Inferior parietal cortex (tissue), 1 donor: Measurements from ENCODE around the gene TCN1.
"Not testable (repeated sequence)": the region's sequence is repeated elsewhere in the genome, so short reads cannot be mapped to it uniquely, and the experiment has no call there.

ENCODE experiments used
- DNase-seq: peaks from one replicate; pipeline ENCODE4 v3.0.0-alpha.2; 2016; ENCODE audit errors: extremely low spot score

The TCN1 gene

DNA sequence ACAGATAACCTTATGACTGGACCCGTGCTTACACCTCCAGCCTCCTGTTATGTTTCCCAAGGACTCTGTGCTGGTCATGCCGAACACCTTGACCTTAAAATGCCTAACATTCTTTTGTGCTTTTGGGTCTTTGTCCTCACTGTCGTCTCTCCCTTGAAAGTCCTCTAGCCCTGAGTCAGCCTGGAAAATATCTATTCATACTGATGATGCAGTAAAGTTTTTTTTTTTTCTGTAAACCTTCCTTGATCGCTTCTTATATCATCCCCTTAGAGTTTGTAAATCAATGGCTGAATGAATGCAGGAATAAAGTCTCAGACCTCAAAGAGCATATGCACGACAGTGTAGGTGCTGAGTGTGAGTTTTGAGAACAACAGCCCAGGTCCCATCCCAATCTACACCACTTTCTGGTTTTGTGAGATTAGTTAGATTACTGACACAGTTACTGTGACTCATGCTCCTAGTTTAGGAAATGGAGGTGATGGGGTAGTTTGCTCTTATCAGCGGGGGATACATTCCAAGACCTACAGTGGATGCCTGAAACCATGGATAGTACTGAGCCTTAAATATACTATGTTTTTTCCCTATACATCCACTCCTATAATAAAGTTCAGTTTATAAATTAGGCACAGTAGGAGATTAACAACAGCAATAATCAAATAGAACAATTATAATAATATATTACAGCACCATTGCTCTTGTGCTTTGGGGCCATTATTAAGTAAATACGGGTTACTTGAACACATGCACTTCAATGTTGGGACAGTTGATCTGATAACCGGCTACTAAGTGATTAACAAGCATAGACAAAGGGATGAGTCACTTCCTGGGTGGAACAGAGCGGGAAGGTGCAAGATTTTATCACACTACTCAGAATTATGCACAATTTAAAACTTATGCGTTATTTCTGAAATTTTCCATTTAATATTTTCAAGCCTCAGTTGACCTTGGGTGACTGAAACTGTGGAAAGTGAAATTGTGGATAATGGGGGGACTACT lies 8.6 kb downstream of the TCN1 start:
- no peak for DNase-seq

DNA sequence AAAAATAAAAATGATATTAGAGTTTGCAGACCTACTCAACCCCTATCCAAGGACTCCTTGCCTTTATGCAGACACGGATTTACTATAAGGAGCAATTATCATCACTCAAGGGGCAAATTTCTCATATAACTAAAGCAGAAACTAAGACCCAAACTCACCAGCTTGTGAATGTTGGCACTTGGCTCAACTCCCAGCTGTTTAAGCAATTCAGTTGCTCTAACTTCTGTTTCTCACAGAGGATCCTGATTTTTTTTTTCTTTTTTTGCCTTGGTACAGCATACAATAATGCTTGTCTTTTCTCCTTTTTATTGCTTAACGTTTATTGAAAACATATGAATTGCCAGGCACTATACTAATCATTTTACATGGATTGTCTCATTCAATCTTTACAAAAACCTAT lies 11.4 kb downstream of the TCN1 start:
- DNase-seq = no peak

DNA sequence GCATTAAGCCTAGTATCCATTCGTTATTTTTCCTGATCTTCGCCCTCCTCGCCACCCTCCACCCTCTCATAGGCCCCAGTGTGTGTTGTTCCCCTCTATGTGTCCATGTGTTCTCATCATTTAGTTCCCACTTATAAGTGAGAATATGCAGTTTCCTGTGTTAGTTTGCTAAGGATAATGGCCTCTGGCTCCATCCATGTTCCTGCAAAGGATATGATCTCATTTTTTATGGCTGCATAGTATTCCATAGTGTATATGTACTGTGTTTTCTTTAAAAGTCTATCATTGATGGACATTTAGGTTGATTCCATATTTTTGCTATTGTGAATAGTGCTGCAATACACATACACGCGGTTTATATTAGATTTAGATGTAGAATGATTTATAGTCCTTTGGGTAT lies 14.9 kb downstream of the TCN1 start:
- not testable (repeated sequence) for DNase-seq

DNA sequence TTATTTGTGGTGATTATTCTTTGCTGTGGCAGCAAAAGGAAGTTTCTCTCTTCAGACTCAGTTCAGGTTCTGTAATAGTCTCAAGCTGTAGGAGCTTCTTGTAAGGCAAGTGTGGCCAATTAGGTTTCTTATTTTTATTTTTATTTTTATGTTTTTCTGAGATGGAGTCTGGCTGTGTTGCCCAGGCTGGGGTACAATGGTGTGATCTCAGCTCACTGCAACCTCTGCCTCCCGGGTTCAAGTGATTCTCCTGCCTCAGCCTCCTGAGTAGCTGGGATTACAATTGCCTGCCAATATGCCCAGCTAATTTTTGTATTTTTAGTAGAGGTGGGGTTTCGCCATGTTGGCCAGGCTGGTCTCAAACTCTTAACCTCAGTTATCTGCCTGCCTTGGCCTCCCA lies 16.7 kb downstream of the TCN1 start:
- DNase-seq = not testable (repeated sequence)

DNA sequence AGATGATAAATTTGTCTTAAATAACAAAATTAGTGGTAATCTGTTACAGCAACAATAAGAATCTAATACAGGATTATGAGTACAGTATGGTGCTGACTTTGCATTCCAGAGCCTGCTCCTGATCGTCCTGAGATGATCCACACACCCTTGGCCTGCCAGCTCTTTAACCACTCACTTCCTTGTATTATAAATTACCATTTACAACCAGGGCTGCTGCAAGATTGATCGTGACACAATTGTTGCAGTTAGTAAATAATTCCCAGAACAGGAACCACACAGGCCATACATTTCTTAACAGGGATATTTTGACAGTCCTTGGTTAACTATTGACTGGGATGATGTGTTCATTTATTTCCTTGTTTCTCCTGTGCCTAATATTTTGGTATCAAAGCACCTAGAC lies 17.2 kb downstream of the TCN1 start:
- DNase-seq = no peak

DNA sequence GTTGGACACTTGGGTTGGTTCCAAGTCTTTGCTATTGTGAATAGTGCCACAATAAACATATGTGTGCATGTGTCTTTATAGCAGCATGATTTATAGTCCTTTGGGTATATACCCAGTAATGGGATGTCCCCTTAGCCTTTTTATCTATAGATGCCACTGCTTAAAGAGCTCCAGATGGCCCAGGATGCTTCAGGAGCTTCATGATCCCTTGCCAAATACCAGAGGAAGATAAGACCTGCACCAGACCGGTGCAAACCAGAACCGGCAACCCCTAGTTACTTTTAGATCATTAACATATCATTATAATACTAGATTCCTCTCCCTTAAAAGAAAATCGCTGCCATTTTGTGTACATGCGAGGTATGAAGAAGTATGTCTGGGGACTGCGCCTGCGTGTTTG lies 17.8 kb downstream of the TCN1 start:
- DNase-seq = not testable (repeated sequence)

DNA sequence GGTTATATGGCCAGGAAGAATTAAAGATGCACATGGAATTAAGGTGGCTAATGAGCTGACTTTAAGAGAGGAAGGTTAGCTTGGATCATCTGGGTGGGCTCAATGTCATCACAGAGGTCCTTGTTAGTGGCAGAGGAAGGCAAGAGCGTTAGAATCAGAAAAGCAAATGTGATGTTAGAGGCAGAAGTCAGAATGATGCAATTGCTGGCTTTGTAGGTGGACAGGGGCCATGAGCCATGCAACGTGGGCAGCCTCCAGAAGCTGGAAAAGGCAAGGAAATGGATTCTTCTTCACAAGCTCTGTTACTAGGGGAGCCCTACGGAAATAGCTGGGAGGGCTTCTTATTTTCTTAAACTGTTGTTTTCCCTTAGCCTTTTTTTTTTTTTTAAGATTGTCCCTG lies 18.7 kb downstream of the TCN1 start:
- no peak for DNase-seq

DNA sequence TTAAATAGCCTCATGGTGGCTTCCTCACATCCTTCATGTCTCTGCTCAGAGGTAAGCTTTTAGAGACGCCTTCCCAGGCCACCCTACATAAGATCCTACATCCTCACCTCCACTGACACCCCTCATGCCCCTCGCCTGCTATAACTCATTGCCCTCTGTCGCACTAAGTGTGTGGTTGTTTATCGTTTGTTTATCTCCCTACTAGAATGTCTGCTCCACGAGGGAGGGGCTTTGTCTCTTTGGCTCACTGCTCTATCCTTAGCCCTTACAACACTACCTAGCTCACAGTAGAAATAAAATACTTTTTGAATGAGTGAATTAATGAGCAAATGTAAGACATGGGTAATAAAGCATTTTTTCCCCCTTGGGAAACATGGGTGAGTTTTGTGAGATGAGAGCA lies 19.7 kb downstream of the TCN1 start:
- no peak for DNase-seq

DNA sequence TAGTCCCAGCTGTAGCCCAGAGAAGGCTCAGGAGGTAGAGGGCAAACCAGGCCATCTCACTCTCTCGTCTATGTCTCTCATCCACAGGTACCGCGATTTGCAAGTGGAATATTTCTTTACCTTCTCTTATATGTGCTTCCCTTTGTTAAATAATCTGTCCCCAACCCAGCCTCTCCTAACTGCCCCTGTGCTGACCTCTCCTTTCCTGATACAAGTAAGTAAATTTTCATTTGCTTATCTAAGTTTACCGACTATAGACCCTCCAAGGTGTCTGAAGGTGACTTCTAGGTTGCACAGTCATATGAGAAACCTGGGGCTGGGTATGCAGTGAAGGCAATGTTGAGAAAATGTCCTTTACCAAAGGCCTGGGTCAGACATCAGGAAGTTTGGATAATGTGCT lies 20.9 kb downstream of the TCN1 start, which contains the start of gene CBLIF:
Gene CBLIF (minus strand): TSS at position 101 of the 400 bp plus-strand sequence. CDS start 46 bp downstream, at position 55.
- no peak for DNase-seq

DNA sequence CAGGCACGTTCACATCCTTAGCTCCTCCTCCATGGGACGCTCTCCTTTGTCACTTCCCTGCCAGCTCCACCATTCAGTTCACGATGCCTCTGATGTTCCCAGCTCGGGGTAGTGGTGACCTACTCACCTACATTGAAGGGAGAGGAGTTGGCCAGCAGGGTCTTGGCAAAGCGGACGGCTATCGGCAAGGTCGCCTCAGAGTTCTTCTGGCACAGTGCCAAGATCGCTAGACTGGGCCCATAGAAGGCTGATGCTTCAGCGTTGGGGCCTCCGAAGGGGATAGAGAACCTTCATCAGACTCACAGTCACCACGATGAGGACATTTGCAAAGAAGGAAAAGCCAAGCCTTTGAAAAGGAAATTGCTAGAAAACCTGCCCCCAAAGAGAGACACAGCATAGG lies 24.0 kb downstream of the TCN1 start:
- DNase-seq = no peak

DNA sequence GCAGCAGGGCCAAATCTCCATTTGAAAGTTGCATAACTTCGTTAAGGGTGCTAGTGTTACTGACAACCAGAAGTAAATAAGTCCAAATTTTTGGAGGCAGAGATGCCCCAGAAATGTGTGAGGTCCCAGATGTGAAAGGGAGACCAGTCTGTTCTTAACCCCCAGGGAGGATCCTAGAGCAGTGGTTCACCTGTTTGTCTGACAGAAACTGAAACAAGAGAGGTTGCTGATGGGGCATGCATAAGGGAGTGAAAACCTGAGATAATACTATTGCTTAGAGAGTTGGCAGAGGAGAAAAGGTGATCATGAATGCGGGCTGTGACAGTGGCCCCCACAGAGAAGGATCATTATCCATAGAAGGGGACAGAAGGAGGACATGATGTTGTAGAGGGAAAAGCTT lies 24.8 kb downstream of the TCN1 start:
- DNase-seq = no peak

DNA sequence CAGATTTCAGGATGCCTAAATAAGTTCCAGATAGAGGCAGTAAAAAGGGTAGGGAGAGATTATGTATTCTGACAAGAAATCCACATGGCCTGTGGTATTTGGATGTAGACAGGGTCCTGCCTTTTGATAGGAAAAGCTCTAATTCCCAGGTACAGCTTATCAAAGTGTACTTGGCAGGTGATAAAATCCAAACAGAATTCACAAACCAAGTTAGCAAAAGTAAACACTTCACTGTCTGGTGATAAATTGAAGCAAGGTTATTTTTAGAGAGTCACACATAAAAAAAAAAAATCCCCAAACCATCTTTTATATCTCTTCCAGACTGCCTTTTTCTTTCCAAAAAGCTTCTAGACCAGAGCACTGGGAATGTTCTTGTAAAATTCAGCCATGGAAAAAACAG lies 26.7 kb downstream of the TCN1 start:
- DNase-seq = no peak

DNA sequence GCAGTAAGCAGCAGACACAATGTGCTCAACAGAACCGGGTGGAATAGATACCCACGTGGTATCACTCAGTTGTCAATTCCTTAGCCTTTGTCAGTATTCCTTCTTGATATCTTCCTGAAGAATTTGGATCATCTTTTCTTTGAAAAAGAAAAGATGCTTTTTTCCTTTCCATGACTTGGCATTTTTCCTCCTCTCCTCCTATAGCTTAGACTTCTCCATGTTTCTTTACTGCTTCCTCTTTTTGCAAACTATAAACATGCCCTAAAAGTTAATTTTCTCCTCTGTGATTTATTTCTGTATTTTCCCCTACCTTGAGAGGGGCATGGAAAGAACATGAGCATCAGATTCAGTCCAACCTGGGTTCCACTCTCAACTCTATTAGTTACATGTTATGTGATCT lies 32.7 kb downstream of the TCN1 start:
- no peak for DNase-seq

DNA sequence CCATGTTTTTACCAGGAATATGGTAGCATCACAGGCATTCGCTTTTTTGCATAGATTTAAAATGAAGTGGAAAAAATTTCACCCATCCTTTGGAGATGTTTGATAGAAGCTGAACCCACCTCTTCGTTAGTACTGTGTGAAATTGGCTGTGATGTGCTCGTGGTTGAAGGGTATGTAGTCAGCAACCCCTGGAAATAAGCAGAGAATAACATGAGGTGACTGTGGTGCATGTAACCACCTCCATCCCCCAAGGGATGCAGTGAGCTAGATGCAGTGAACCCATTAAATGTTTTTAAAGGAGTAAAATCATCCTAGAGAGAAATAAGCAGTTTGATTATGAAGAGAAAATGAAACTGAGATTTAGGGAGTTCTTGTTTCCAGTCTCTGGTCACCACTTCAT lies 36.9 kb downstream of the TCN1 start:
- no peak for DNase-seq

DNA sequence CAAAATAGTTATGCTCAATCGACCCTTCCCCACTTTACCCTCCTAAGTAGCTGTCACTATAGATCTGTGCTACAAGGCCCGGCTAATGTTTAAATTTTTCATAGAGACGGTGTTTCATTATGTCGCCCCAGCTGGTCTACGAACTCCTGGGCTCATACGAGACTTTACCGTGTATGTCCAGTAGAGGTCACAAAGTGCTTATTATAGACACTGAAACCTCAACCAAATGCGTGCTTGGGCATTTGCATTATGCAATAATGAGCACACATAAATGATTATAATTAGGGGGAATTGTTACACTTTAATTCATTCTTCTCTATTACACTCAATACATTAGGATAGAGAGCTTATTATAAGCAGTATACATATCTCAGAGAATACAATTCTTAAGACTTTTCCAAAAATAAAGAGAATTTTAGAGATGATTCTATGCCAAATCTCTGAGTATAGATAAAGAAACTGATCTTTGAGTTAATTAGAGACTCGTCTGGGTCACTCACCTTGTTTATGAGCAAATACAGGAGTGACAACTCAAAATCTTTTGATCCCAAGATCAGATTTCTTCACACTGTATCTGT lies 43.2 kb downstream of the TCN1 start:
- DNase-seq = peak; percentile 65

DNA sequence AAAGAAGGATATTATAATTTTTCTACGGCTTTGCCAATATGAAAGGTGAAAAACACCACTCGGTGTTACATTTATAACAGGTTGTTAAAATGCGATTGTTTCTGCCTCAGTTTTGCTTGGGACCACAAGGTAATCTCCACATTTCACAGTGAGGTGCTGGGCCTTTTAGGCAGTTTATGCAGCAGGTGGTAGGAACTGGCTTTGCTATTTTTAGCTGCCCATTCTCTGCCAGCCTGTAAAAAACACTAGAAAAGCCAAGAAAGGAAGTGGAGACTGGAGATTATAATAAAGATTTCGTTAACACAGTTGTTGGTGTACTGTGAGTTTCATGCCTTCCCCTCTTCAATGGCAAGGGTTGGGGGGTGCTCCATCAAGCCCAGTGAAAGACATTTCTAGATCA lies 47.7 kb downstream of the TCN1 start:
- DNase-seq = no peak

DNA sequence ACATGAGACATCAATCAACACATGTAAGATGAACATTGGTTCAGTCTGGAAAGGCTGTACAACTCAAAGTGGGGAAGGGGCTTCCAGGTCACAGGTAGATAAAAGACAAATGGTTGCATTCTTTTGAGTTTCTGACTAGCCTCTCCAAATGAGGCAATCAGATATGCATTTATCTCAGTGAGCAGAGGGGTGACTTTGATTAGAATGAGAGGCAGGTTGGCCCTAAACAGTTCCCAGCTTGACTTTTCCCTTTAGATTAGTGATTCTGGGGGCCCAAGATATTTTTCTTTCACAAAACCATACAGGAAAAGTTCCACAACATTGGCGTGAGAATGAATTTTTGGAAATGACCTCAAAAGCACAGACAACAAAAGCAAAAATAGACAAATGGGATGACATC lies 49.9 kb downstream of the TCN1 start:
- not testable (repeated sequence) for DNase-seq

DNA sequence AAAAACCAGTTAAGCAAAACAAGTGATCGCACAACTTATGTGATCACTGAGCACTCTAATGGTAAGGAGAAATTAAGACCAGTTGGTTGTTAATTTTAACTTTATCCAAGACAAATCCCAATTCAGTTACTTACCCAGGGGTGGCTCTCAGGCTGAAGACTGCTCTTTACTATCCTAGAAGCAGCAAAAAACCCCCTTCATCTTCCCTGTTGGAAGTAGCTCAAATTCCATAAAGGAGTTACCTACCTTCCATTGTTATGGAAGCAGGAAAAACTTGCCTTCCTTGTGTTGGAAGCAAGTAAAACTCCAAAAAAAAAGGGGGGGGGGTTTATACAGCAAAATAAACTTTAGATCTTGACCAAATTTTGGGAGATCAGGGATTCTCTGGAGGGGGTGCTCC lies 50.5 kb downstream of the TCN1 start:
- DNase-seq = no peak

DNA sequence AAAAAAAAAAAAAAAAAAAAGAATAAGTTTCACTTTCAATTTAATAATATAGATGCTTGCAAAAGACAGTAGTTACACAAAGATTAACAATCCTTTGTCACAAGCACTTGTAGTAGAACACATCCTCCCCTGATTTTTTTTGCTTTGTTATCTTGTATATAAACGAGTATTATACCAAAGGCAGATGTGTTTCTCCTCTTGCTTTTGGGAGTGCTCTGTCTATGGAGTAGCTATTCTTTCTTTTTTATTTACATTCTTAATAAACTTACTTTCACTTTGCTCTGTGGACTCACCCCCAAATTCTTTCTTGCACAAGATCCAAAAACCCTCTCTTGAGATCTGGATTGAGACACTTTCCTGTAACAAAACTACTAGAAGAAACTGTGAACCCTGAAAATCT lies 52.3 kb downstream of the TCN1 start:
- DNase-seq = no peak

DNA sequence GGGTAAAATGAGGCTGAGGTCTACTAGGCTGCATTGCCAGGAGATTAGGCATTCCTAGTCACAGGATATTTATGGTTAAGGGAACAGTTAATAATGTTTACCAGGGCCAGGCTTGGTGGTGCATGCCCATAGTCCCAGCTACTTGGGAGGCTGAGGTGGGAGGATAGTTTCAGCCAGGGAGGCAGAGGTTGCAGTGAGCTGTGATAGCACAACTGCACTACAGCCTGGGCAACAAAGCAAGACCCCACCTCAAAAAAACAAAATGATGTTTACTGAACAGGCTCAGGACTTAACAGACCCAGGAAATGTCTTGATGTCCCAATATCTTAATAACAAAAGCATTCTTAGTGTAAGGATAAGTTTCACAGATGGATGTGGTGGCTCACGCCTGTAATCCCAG lies 52.9 kb downstream of the TCN1 start:
- DNase-seq = no peak

DNA sequence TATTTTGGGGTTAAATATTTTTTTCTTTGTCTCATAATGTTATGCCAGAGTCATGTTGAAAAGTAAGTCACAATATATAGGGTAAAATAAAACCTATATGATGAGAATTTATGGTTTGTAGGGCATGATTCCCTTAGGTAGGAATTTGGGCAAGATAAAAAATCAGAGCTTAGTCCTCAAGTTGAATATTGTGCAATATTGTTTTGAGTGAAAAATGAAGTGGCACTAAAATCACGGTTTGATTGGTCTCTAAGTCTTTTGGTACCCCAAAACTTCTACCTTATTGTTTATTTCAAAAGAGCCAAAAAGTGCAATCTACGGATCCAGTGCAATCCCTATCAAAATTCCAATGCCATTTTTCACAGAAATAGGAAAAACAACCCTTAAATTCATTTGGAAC lies 54.1 kb downstream of the TCN1 start:
- DNase-seq = no peak

DNA sequence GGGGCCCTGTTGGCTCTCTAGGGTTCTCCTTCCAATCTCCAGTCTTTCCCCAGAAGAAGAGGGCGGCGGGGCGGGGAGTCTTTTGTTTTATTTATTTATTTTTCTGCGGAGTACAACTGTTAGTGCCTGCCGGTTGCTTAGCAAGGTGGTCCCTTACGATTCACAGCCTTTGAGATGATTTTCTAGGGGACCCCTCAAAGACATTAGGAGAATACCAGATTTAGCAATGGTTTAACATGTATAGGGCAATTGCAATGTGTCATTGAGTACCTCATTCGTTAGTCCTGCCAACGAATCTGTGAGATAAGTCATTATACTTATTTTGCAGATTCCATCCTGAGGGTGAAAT lies 55.4 kb downstream of the TCN1 start:
- no peak for DNase-seq

DNA sequence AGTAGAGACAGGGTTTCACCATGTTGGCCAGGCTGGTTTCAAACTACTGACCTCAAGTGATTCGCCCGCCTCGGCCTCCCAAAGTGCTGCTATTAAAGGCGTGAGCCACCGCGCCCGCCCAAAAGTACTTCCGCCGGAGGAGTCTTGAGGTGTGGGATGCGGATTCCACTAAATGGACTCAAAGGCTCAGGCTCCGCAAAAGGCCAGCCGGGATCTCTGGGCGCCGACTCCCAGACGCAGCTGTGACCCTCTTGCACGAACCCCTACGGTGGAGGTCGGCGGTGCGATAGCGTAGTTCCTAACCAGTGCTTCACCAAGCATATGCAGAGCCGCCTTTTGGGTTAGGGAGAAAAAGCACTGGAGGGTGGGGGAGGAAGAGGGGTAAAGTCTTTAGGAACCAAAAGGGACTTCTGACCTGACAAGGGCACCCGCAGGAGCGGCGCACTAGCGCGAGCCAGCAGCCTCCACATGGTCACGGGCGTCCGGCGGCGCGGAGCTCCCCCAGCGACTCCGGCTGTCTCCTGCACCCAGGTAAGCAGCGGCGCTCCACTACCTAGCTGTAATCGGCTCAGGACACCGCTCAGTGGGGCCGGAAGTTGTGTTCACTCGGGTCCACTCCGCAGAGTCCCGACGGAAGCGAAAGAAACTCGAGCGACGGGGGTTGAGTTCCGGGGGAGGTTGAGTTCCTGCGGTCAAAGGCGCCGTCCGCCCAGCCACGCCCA lies 55.9 kb downstream of the TCN1 start, which contains the start of gene MRPL16:
Gene MRPL16 (minus strand): TSS at position 590 of the 722 bp plus-strand sequence. CDS start 120 bp downstream, at position 470.
- peak; percentile 85 for DNase-seq
